Measurements from ENCODE around the gene RAD54L.

Gene RAD54L

DNA sequence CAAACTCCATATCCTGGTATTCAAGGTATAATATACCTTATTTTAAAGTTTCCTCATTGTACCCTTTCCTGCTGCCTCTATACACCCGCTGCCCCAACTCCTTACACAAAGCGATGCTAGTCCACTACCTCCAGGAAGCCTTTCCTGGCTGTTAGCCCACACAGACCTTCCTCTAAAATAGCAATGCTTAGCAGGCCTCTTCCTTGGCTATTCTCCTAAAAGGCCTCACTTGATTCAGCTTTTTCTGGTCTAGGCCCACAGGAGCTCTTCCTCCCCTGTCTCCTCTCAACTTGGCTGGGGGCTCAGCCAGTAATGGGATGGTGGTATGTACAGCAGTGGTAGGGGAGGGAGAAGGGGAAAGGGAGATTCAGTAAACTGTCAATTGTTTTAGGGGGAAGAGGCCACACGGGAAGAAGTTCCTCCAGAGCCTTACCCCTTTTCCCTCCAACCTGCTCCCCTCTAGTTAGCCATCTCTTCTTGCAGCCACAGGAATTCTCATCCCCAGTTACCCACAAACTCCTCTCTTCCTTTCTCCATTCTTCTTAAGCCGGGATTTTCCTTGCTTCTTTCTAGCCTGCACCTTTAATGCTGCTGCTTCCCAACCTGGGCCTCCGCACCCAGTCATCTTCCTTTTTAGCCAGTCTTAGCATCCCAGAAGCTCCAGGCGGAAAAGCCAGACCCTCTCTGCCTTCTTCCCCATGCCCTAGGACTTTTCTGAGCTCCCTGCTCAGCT is 53.3 kb downstream of the RAD54L start:
- Histone ChIP-seq H3K4me1 (ENCODE audit: control insufficient read depth, insufficient read depth, low read length) (peaks cover 17% of the 10 kb centered on the region), H3K36me3 (ENCODE audit: control insufficient read depth, insufficient read depth, low read length) (peaks cover 3% of the 10 kb centered on the region), H3K27ac (ENCODE audit: low read depth, low read length) (peak overlapping the region; percentile 98), H3K9ac (ENCODE audit: low read length) (peak overlapping the region; percentile 99), H3K4me3 (ENCODE audit: low read length) (peak overlapping the region; percentile 81), H3K27me3 (ENCODE audit: control insufficient read depth, insufficient read depth, low read length) (no peaks in the 10 kb centered on the region)

DNA sequence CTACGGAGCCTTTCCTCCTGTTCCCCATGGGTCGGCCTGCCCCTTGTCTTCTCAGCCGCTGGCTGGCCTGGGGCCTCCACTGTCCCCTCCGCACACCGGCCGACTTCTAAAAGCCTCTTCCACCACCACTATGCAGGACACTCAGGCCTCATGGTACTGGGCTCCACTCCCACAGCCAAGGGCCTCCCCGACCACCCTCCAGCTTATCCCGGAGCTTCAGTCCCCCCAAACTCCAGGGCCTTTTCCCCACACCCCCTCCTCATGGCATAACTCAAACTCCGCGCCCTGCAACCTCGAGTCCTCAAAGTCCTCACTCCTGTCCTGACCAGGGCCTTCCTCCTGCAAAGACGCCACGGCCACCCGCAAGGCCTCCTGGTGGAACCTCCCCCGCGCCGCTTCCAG is 53.8 kb downstream of the RAD54L start:
- H3K27me3 ChIP-seq (ENCODE audit: control insufficient read depth, insufficient read depth, low read length) = no peaks in the 10 kb centered on the region
- peak overlapping the region; percentile 81 for H3K4me3 ChIP-seq (ENCODE audit: low read length)
- peaks cover 17% of the 10 kb centered on the region for H3K4me1 ChIP-seq (ENCODE audit: control insufficient read depth, insufficient read depth, low read length)
- H3K9ac ChIP-seq (ENCODE audit: low read length) = peak overlapping the region; percentile 99
- H3K36me3 ChIP-seq (ENCODE audit: control insufficient read depth, insufficient read depth, low read length) = peaks cover 3% of the 10 kb centered on the region
- peak overlapping the region; percentile 98 for H3K27ac ChIP-seq (ENCODE audit: low read depth, low read length)

DNA sequence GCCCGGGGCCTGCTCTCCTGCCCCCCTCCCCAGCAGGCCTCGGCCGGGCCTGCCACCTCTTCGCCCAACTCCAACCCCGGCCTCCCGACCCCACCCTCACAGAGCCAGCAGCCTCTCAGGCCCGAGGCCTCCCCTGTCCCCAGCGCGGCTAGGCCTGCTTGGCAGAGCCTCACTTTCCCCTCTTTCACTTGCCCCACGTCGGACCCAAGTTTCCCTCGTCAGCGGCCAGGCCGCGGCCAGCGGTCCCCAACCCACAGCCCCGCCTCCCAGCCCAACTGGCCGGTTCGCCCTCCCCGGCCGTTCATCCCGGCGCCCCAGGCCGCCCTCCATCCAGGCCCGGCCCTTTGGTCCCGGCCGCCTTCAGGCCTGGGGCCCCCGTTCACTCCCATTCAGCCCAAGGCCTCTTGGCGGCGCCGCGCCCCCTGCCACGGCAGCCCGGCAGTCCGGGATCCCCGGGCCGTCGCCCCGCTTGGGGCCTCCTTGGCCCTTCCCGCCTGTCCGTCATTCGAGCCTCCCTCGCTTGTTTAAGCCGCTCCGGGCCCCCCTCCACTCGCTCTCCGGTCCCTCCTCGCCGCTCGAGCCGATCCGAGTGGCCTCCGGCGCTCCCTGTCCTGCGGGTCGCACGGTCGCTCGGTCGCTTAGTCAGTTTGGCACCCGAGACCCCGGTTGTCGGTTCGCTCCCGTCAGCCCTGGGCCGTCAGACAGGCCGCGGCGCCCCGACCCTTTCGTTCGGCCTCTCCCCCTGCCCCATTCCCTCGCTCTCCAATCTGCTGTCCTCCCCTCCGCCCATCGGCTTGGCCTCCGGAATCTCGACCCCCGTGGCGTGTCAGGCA is 54.5 kb downstream of the RAD54L start:
- Histone ChIP-seq H3K9ac (ENCODE audit: low read length) (peak overlapping the region; percentile 99), H3K4me3 (ENCODE audit: low read length) (peak overlapping the region; percentile 81), H3K4me1 (ENCODE audit: control insufficient read depth, insufficient read depth, low read length) (peaks cover 17% of the 10 kb centered on the region), H3K36me3 (ENCODE audit: control insufficient read depth, insufficient read depth, low read length) (no peaks in the 10 kb centered on the region), H3K27ac (ENCODE audit: low read depth, low read length) (peak overlapping the region; percentile 98), H3K27me3 (ENCODE audit: control insufficient read depth, insufficient read depth, low read length) (no peaks in the 10 kb centered on the region)

DNA sequence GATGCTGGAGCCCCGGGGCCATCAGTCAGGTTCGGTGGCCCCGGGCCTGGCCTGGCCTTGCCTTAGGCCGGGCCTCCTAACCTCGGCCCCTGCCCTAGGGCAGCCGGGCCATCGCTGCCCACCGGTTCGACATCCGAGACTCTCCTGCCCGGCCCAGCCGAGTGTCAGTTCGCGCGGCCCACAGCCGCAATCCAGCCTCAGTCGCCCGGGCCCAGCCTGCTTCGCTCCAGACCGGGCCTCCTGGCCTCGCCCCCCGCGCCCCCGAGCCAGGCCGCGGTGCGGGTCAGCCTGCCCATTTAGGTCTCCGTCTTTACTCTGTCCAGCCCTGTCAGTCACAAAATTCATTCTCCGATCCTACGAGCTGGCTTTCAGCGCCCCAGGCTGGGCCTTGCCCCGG is 55.1 kb downstream of the RAD54L start:
- no peaks in the 10 kb centered on the region for H3K36me3 ChIP-seq (ENCODE audit: control insufficient read depth, insufficient read depth, low read length)
- no peaks in the 10 kb centered on the region for H3K27me3 ChIP-seq (ENCODE audit: control insufficient read depth, insufficient read depth, low read length)
- H3K4me3 ChIP-seq (ENCODE audit: low read length) = peak overlapping the region; percentile 81
- peak overlapping the region; percentile 98 for H3K27ac ChIP-seq (ENCODE audit: low read depth, low read length)
- H3K4me1 ChIP-seq (ENCODE audit: control insufficient read depth, insufficient read depth, low read length) = peaks cover 17% of the 10 kb centered on the region
- peak overlapping the region; percentile 99 for H3K9ac ChIP-seq (ENCODE audit: low read length)

DNA sequence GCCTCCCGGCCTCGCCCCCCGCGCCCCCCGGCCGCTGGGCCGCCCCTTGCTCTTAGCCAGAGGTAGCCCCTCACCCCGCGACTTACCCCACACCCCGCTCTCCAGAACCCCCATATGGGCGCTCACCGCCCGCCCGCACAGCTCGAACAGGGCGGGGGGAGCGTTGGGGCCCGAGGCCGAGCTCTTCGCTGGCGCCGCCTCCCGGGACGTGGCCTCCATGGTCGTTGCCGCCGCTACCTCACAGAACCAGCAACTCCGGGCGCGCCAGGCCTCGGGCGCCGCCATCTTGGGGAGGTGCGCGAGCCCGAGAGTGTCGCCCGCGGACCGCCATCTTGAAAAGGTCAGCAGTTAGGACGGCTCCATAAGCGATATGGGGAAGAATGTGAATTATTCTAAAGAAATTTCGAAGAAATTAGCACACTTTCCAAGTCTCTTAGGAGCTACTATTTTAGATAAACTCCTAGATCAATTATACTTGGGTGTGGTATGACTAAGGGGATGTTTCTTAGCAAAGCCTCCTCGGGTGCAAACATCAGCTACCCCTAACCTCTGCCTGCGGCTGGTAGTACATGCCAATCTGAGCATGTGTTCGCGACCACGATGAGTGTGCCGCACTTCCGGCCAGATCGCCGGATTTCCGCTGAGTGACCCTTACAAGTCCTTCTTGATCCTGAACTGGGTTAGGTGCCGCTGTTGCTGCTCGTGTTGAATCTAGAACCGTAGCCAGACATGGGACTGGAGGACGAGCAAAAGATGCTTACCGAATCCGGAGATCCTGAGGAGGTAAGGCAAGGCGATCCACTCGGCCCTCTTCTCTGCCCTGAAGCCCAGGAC is 55.7 kb downstream of the RAD54L start, which contains the start of the genes LRRC41 and UQCRH:
LRRC41 (minus strand) TSS at position 579 of the 834 bp plus-strand sequence; CDS start at position 285, 294 bp downstream.
UQCRH (plus strand) TSS at position 661 of the 834 bp plus-strand sequence; CDS start at position 730, 69 bp downstream.
- Histone ChIP-seq H3K27ac (ENCODE audit: low read depth, low read length) (peak within 1 kb of the TSS; percentile 98), H3K36me3 (ENCODE audit: control insufficient read depth, insufficient read depth, low read length) (no peaks in the 10 kb centered on the region), H3K4me1 (ENCODE audit: control insufficient read depth, insufficient read depth, low read length) (peaks cover 17% of the 10 kb centered on the region), H3K9ac (ENCODE audit: low read length) (peak within 1 kb of the TSS; percentile 99), H3K27me3 (ENCODE audit: control insufficient read depth, insufficient read depth, low read length) (no peaks in the 10 kb centered on the region), H3K4me3 (ENCODE audit: low read length) (peak within 1 kb of the TSS; percentile 81)

DNA sequence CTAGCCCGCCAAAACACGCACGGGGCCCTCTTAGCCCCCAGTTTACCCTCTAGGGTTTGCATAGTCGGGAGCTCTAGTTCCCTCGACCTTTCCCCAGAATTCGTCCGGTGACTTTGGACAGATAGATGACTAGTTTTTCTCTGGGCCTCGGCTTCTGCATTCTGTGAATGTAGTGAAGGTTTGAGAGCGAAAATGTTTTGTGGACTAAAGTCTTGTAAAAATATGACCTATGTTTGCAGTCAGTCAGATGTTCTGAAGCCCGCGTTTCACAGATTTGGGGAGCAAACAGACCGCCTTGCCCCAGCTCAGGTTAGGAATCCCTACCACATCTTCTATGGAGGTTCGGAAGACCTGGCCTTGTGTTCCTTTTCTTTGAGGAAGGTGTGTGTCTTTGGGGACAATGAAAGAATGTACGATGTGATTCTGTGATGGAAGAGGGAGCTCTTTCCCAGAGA is 56.3 kb downstream of the RAD54L start:
- Histone ChIP-seq H3K36me3 (ENCODE audit: control insufficient read depth, insufficient read depth, low read length) (no peaks in the 10 kb centered on the region), H3K4me1 (ENCODE audit: control insufficient read depth, insufficient read depth, low read length) (peaks cover 17% of the 10 kb centered on the region), H3K4me3 (ENCODE audit: low read length) (peak overlapping the region; percentile 81), H3K9ac (ENCODE audit: low read length) (peak overlapping the region; percentile 96), H3K27ac (ENCODE audit: low read depth, low read length) (peak overlapping the region; percentile 98), H3K27me3 (ENCODE audit: control insufficient read depth, insufficient read depth, low read length) (no peaks in the 10 kb centered on the region)

DNA sequence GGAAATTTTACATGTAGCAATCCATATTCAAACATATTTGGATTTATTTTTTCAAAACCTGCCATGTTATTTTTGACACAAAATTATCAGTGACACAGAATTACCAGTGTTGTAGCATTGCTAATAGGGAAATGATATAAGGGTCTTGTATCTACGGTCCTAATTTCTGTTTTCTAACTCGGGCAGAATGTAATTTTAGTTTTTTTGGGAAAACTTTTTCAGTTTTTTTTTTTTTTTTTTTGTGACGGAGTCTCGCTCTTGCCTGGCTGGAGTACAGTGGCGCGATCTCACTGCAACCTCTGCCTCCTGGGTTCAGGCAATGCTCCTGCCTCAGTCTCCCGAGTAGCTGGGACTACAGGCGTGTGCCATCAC is 58.6 kb downstream of the RAD54L start:
- H3K9ac ChIP-seq (ENCODE audit: low read length) = no peak overlapping the region
- H3K27ac ChIP-seq (ENCODE audit: low read depth, low read length) = no peak overlapping the region
- no peaks in the 10 kb centered on the region for H3K27me3 ChIP-seq (ENCODE audit: control insufficient read depth, insufficient read depth, low read length)
- H3K4me1 ChIP-seq (ENCODE audit: control insufficient read depth, insufficient read depth, low read length) = peaks cover 6% of the 10 kb centered on the region
- H3K36me3 ChIP-seq (ENCODE audit: control insufficient read depth, insufficient read depth, low read length) = peaks cover 3% of the 10 kb centered on the region
- H3K4me3 ChIP-seq (ENCODE audit: low read length) = no peak overlapping the region

DNA sequence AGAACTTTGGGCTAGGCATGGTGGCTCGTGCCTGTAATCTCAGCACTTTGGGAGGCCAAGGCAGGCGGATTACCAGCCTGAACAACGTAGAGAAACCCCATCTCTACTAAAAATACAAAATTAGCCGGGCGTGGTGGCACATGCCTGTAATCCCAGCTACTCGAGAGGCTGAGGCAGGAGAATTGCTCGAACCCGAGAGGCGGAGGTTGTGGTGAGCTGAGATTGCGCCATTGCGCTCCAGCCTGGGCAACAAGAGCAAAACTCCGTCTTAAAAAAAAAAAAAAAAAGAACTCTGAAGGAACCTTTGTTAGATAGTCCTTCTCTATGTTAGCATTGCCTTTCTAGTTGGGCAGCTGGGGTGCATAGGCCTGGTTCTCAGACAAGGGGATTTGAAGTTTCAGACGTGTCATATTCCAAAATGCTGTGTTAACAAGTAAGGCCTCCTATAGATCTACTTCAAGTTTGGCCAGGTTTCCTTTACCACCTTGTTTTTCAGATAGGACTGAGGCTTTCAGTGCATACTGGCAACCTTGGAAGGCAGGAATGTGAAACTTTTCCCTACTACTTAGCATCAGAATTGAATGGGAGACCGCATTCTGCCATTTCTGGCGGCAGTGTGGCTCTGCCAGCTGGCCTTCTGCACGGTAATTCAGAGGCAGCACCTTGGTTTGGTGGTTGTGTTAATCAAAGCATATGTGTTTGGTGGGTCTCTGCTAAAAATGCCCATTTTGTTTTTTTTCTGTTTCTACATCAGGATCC is 62.0 kb downstream of the RAD54L start:
- Histone ChIP-seq H3K9ac (ENCODE audit: low read length) (no peak overlapping the region), H3K36me3 (ENCODE audit: control insufficient read depth, insufficient read depth, low read length) (peaks cover 16% of the 10 kb centered on the region), H3K27me3 (ENCODE audit: control insufficient read depth, insufficient read depth, low read length) (no peaks in the 10 kb centered on the region), H3K4me3 (ENCODE audit: low read length) (no peak overlapping the region), H3K4me1 (ENCODE audit: control insufficient read depth, insufficient read depth, low read length) (peaks cover under 1% of the 10 kb centered on the region), H3K27ac (ENCODE audit: low read depth, low read length) (no peak overlapping the region)

DNA sequence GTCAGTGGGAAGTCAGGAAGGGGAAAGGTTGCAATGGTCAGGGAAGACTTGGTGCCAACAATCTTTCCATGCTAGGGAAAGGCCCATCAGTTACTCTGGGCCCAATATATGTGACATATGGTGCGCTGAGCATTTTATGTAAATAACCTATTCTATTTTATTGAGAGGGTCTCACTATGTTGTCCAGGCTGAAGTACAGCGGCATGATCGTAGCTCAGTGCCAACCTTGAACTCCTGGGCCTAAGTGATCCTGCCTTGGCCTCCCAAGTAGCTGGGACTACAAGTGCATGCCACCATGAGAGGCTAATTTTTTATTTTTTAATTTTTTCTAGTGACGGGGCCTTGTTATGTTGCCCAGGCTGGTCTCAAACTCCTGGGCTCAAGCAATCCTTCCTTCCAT is 62.8 kb downstream of the RAD54L start:
- peaks cover 16% of the 10 kb centered on the region for H3K36me3 ChIP-seq (ENCODE audit: control insufficient read depth, insufficient read depth, low read length)
- no peaks in the 10 kb centered on the region for H3K4me1 ChIP-seq (ENCODE audit: control insufficient read depth, insufficient read depth, low read length)
- H3K27ac ChIP-seq (ENCODE audit: low read depth, low read length) = no peak overlapping the region
- H3K9ac ChIP-seq (ENCODE audit: low read length) = no peak overlapping the region
- no peak overlapping the region for H3K4me3 ChIP-seq (ENCODE audit: low read length)
- H3K27me3 ChIP-seq (ENCODE audit: control insufficient read depth, insufficient read depth, low read length) = no peaks in the 10 kb centered on the region

DNA sequence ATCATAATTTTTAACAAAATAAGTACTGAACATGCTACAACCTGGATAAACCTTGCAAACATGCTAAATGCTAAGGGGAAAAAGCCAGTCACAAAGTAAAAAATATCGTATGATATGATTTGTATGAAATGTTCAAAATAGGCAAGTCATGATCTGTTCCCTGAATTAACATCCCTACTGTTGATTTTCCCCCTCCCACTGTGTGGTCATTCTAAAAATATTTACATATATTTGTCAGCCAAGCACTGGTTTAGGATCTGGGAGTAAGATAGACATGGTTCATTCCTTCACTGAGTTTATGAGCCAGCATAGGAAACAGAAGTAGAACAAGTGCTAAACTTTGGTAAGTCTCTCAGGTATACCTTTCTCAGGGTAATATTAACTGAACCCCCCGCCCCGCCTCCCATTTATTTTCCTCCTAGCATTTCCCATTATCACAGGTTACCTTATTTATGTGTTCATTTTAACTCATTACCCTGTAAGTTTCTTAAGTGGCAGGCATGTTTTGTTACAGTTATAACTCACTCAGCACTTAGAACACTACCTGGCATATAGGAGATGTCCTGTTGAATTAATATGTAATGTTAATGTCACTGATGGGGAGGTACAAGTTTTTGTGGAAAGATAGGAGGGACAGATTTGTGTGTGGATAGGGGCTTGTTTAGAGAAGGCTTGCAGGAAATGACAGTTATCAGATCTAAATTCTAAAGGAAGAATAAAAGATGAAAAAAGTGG is 68.3 kb downstream of the RAD54L start:
- no peak overlapping the region for H3K27ac ChIP-seq (ENCODE audit: low read depth, low read length)
- no peak overlapping the region for H3K9ac ChIP-seq (ENCODE audit: low read length)
- peaks cover 16% of the 10 kb centered on the region for H3K36me3 ChIP-seq (ENCODE audit: control insufficient read depth, insufficient read depth, low read length)
- no peaks in the 10 kb centered on the region for H3K4me1 ChIP-seq (ENCODE audit: control insufficient read depth, insufficient read depth, low read length)
- H3K27me3 ChIP-seq (ENCODE audit: control insufficient read depth, insufficient read depth, low read length) = no peaks in the 10 kb centered on the region
- H3K4me3 ChIP-seq (ENCODE audit: low read length) = no peak overlapping the region

DNA sequence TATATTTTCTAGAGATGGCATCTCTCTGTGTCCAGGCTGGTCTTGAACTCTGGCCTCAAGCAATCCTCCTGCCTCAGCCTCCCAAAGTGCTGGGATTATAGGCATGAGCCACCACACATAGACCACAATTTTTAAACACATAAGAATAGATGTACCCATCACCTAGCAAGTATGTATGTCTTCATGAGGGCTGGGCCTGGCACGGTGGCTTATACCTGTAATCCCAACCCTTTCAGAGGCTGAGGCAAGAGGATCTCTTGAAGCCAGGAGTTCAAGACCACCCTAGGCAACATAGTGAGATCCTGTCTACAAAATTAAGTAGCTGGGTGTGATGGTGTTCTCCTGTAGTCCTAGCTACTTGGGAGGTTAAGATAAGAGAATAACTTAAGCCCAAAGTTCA is 69.8 kb downstream of the RAD54L start:
- Histone ChIP-seq H3K4me1 (ENCODE audit: control insufficient read depth, insufficient read depth, low read length) (no peaks in the 10 kb centered on the region), H3K27me3 (ENCODE audit: control insufficient read depth, insufficient read depth, low read length) (no peaks in the 10 kb centered on the region), H3K36me3 (ENCODE audit: control insufficient read depth, insufficient read depth, low read length) (peaks cover 14% of the 10 kb centered on the region), H3K27ac (ENCODE audit: low read depth, low read length) (no peak overlapping the region), H3K4me3 (ENCODE audit: low read length) (no peak overlapping the region), H3K9ac (ENCODE audit: low read length) (no peak overlapping the region)

All from rectal smooth muscle tissue (tissue), 1 donor.